Stimulated activated naive CD4-positive, alpha-beta T cell (primary cell): ENCODE measurements around the gene SUSD5.
"Not testable (repeated sequence)": the region's sequence is repeated elsewhere in the genome, so short reads cannot be mapped to it uniquely, and the experiment has no call there.

ENCODE experiments used
- DNase-seq, 6 experiments: peaks; one replicate each; lab custom pipeline; 2025; lab: John Stamatoyannopoulos, UW

The SUSD5 gene

GRCh38 chr3:33152363-33153360 lies 65.9 kb downstream of the SUSD5 start:
- no peak for DNase-seq

- DNase-seq: no peak
These were observed 69.3 kb downstream of the SUSD5 start for GRCh38 chr3:33149342-33149741.

GRCh38 chr3:33146791-33147445 lies 71.7 kb downstream of the SUSD5 start:
- no peak for DNase-seq

- DNase-seq: no peak
These were observed 72.6 kb downstream of the SUSD5 start for GRCh38 chr3:33145901-33146580.

GRCh38 chr3:33145221-33145900 lies 73.2 kb downstream of the SUSD5 start:
- no peak for DNase-seq

- DNase-seq: peak in 1 of 6 experiments; percentile 0
These were observed 74.2 kb downstream of the SUSD5 start for GRCh38 chr3:33144433-33144832.

- no peak for DNase-seq
These were observed 77.6 kb downstream of the SUSD5 start for GRCh38 chr3:33141006-33141405.

GRCh38 chr3:33139996-33140395 lies 78.6 kb downstream of the SUSD5 start:
- DNase-seq: no peak

GRCh38 chr3:33139006-33139623 lies 79.5 kb downstream of the SUSD5 start:
- not testable (repeated sequence) for DNase-seq

GRCh38 chr3:33137691-33138090 lies 80.9 kb downstream of the SUSD5 start:
- no peak for DNase-seq

GRCh38 chr3:33134026-33134625 lies 84.5 kb downstream of the SUSD5 start:
- no peak for DNase-seq

GRCh38 chr3:33132019-33132360 lies 86.6 kb downstream of the SUSD5 start:
- no peak for DNase-seq

GRCh38 chr3:33131331-33132018 lies 87.1 kb downstream of the SUSD5 start:
- peak in 2 of 6 experiments; percentile 28 to 52 for DNase-seq

- DNase-seq: no peak
These were observed 88.5 kb downstream of the SUSD5 start for GRCh38 chr3:33130144-33130543.

GRCh38 chr3:33128706-33129105 lies 89.9 kb downstream of the SUSD5 start:
- no peak for DNase-seq

GRCh38 chr3:33125840-33126239 lies 92.8 kb downstream of the SUSD5 start:
- no peak for DNase-seq

- DNase-seq: no peak
These were observed 94.0 kb downstream of the SUSD5 start for GRCh38 chr3:33124638-33125037.

GRCh38 chr3:33122991-33123390 lies 95.6 kb downstream of the SUSD5 start:
- DNase-seq: no peak

GRCh38 chr3:33119891-33120290 lies 98.7 kb downstream of the SUSD5 start:
- DNase-seq: no peak

- no peak for DNase-seq
These were observed 101.1 kb downstream of the SUSD5 start for GRCh38 chr3:33117461-33117860.
